Caco-2 (cell line): ENCODE measurements around the gene FMN1. TPM values are rescaled to one million over a fixed set of nuclear protein-coding genes. Genes with fewer than 3 reads are reported as not detected.

Experiments
- BruUV-seq: library from RNA; stranded (reverse); fragments of 400-500 nt; replicated peaks from 2 replicates; lab custom pipeline; 2021; lab: Mats Ljungman, UMichigan
- CTCF ChIA-PET: fragments of 300-600 bp; sonication (Branson Sonifier 250); formaldehyde crosslinking; loops from one replicate; lab custom pipeline; 2022; ENCODE audit warnings: antibody characterized with exemption; lab: Charles Lee
- POLR2A ChIA-PET: fragments of 300-600 bp; sonication (Branson Sonifier 250); formaldehyde crosslinking; loops from one replicate; lab custom pipeline; 2022; ENCODE audit warnings: antibody characterized with exemption; lab: Charles Lee
- DNase-seq, 2 experiments: peaks; one replicate each; pipeline versions ENCODE4 v3.0.0 to v3.0.0-alpha.2; 2020 to 2022
- H3K27me3 ChIP-seq: replicated peaks from 2 replicates; pipeline ENCODE4 v1.6.0; 2011; ENCODE audit warnings: low read length; ENCODE audit not compliant: control insufficient read depth, insufficient read depth
- H3K36me3 ChIP-seq: 2 replicates; pipeline ENCODE4 v1.5.1; 2011; ENCODE audit warnings: low read length; ENCODE audit not compliant: control insufficient read depth, insufficient read depth
- H3K4me1 ChIP-seq: fragments of 250-450 bp; sonication (Bioruptor Pico); 2 replicates; pipeline ENCODE4 v1.5.1; 2020; ENCODE audit warnings: mild to moderate bottlenecking
- H3K4me3 ChIP-seq: 2 replicates; pipeline ENCODE4 v1.5.1; 2011; ENCODE audit warnings: low read depth, mild to moderate bottlenecking, control low read depth, low read length
- H3K9me3 ChIP-seq: fragments of 250-450 bp; sonication (Bioruptor Pico); 2 replicates; pipeline ENCODE4 v1.5.1; 2020; ENCODE audit warnings: mild to moderate bottlenecking, moderate library complexity
- H3K27ac Mint-ChIP-seq: one replicate; pipeline ENCODE4 v1.8.0; 2022; ENCODE audit warnings: mixed read lengths; ENCODE audit not compliant: unreplicated experiment
- H3K27me3 Mint-ChIP-seq: one replicate; pipeline ENCODE4 v1.8.0; 2022; ENCODE audit warnings: mixed read lengths; ENCODE audit not compliant: insufficient read depth, unreplicated experiment
- H3K36me3 Mint-ChIP-seq: one replicate; pipeline ENCODE4 v1.8.0; 2022; ENCODE audit warnings: mild to moderate bottlenecking, mixed read lengths; ENCODE audit not compliant: insufficient read depth, unreplicated experiment
- H3K4me1 Mint-ChIP-seq: one replicate; pipeline ENCODE4 v1.8.0; 2022; ENCODE audit warnings: low read depth, mixed read lengths; ENCODE audit not compliant: unreplicated experiment
- H3K4me3 Mint-ChIP-seq: one replicate; pipeline ENCODE4 v1.8.0; 2022; ENCODE audit warnings: mild to moderate bottlenecking, moderate library complexity, mixed read lengths; ENCODE audit not compliant: unreplicated experiment
- H3K9me3 Mint-ChIP-seq: one replicate; pipeline ENCODE4 v1.8.0; 2022; ENCODE audit warnings: mixed read lengths; ENCODE audit not compliant: unreplicated experiment
- CTCF ChIP-seq, 2 experiments: fragments of 200-600 bp in 1 of 2; IDR thresholded peaks; 1 replicate in 1 of 2; 2 replicates in 1 of 2; pipeline versions ENCODE4 v1.5.1 to v1.8.0; 2011 to 2022; ENCODE audit warnings: antibody characterized with exemption in 1 of 2, control low read depth in 1 of 2, inconsistent platforms in 1 of 2, low read depth in 1 of 2, low read length in 1 of 2, mild to moderate bottlenecking in 1 of 2, moderate library complexity in 1 of 2; ENCODE audit not compliant: insufficient read depth in 1 of 2, severe bottlenecking in 1 of 2, unreplicated experiment in 1 of 2
- intact Hi-C: fragments of 100-400 bp; cut with micrococcal nuclease; formaldehyde crosslinking; loops from one replicate; pipeline ENCODE4 v1.10.0; 2022; ENCODE audit not compliant: unreplicated experiment
- total RNA-seq: library from RNA; stranded (reverse); gene quantifications from 2 replicates; pipeline ENCODE4 v1.2.3, GENCODE V29; 2022

Gene FMN1
- total RNA-seq, 1 experiment from 2014 or later, result 1.6 TPM

- no peaks in the 10 kb centered on the region for H3K36me3 ChIP-seq
- no peak overlapping the region for H3K4me3 Mint-ChIP-seq
- H3K9me3 ChIP-seq, result no peaks in the 10 kb centered on the region
- no peak for DNase-seq
- BruUV-seq, result no TSS peak
- no peaks in the 10 kb centered on the region for H3K36me3 Mint-ChIP-seq
- CTCF ChIA-PET, result interaction anchor here (0.7 kb wide), 1 partner anchor 376 kb away, joined by 6 read pairs; no protein-coding TSS in a partner anchor
- H3K4me1 ChIP-seq, result no peaks in the 10 kb centered on the region
- no peaks in the 10 kb centered on the region for H3K4me1 Mint-ChIP-seq
- no peak for TF ChIP-seq CTCF (IDR thresholded peaks at IDR 0.05; ENCODE audit: insufficient read depth in 1 of 2, low read depth in 1 of 2, low read length in 1 of 2, severe bottlenecking in 1 of 2, unreplicated experiment in 1 of 2)
- H3K27me3 ChIP-seq, result no peaks in the 10 kb centered on the region
- H3K4me3 ChIP-seq, result no peak overlapping the region
- POLR2A ChIA-PET, result no interaction called here
- H3K27me3 Mint-ChIP-seq, result peaks cover 12% of the 10 kb centered on the region
- no peaks in the 10 kb centered on the region for H3K9me3 Mint-ChIP-seq
- intact Hi-C loops, result no loop called here
- no peak overlapping the region for H3K27ac Mint-ChIP-seq
These were observed 42.5 kb upstream of the FMN1 start for GRCh38 chr15:33236841-33237509.

GRCh38 chr15:33234020-33234461 is 39.5 kb upstream of the FMN1 start:
- ChIA-PET POLR2A (no interaction called here), CTCF (no interaction called here)
- peak in 1 of 2 experiments; percentile 45 for DNase-seq
- no peaks in the 10 kb centered on the region for H3K36me3 Mint-ChIP-seq
- no peak overlapping the region for H3K27ac Mint-ChIP-seq
- H3K9me3 ChIP-seq, result no peaks in the 10 kb centered on the region
- H3K4me1 ChIP-seq, result no peaks in the 10 kb centered on the region
- no peaks in the 10 kb centered on the region for H3K36me3 ChIP-seq
- H3K4me1 Mint-ChIP-seq, result no peaks in the 10 kb centered on the region
- no peaks in the 10 kb centered on the region for H3K27me3 ChIP-seq
- H3K9me3 Mint-ChIP-seq, result no peaks in the 10 kb centered on the region
- H3K27me3 Mint-ChIP-seq, result peaks cover 12% of the 10 kb centered on the region
- no peak overlapping the region for H3K4me3 Mint-ChIP-seq
- no peak overlapping the region for H3K4me3 ChIP-seq
- intact Hi-C loops, result loop anchor here (1.0 to 5.0 kb wide), 2 partner anchors 147 to 466 kb away; no protein-coding TSS in a partner anchor
- no TSS peak for BruUV-seq
- peak; percentile 50 to 64 for TF ChIP-seq CTCF (IDR thresholded peaks at IDR 0.05; ENCODE audit: insufficient read depth in 1 of 2, low read depth in 1 of 2, low read length in 1 of 2, severe bottlenecking in 1 of 2, unreplicated experiment in 1 of 2)

- POLR2A ChIA-PET, result no interaction called here
- H3K36me3 Mint-ChIP-seq, result no peaks in the 10 kb centered on the region
- Histone ChIP-seq H3K36me3 (no peaks in the 10 kb centered on the region), H3K9me3 (no peaks in the 10 kb centered on the region), H3K4me1 (no peaks in the 10 kb centered on the region), H3K27me3 (no peaks in the 10 kb centered on the region), H3K4me3 (no peak overlapping the region)
- TF ChIP-seq CTCF (IDR thresholded peaks at IDR 0.05; ENCODE audit: insufficient read depth in 1 of 2, low read depth in 1 of 2, low read length in 1 of 2, severe bottlenecking in 1 of 2, unreplicated experiment in 1 of 2), result peak; percentile 32 to 60
- intact Hi-C loops, result no loop called here
- DNase-seq, result peak in 1 of 2 experiments; percentile 39
- peaks cover 6% of the 10 kb centered on the region for H3K27me3 Mint-ChIP-seq
- H3K27ac Mint-ChIP-seq, result no peak overlapping the region
- CTCF ChIA-PET, result no interaction called here
- no peak overlapping the region for H3K4me3 Mint-ChIP-seq
- BruUV-seq, result no TSS peak
- no peaks in the 10 kb centered on the region for H3K9me3 Mint-ChIP-seq
- H3K4me1 Mint-ChIP-seq, result no peaks in the 10 kb centered on the region
These were observed 32.2 kb upstream of the FMN1 start for GRCh38 chr15:33226559-33227181.
